ENCODE measurements around the gene QRFP.

Gene QRFP

GRCh38 chr9:130903194-130904069 is 6.8 kb upstream of the QRFP start:
- no peak for DNase-seq

GRCh38 chr9:130902204-130903185 is 5.9 kb upstream of the QRFP start:
- DNase-seq, result no peak

GRCh38 chr9:130901498-130902203 is 5.0 kb upstream of the QRFP start:
- no peak for DNase-seq

- no peak for DNase-seq
Observed at GRCh38 chr9:130900701-130901497, 4.3 kb upstream of the QRFP start.

GRCh38 chr9:130899051-130899748 is 2.6 kb upstream of the QRFP start:
- no peak for DNase-seq

- DNase-seq, result no peak
Observed at GRCh38 chr9:130898552-130898852, 1.9 kb upstream of the QRFP start.

- no peak for DNase-seq
Observed at GRCh38 chr9:130897848-130898551, 1.4 kb upstream of the QRFP start.

- no peak for DNase-seq
Observed at GRCh38 chr9:130897105-130897751, 616 bp upstream of the QRFP start.

GRCh38 chr9:130895481-130896232 is 955 bp downstream of the QRFP start:
- DNase-seq, result no peak

- no peak for DNase-seq
Observed at GRCh38 chr9:130895038-130895437, 1.6 kb downstream of the QRFP start.

- no peak for DNase-seq
Observed at GRCh38 chr9:130894546-130894945, 2.1 kb downstream of the QRFP start.

- DNase-seq, result no peak
Observed at GRCh38 chr9:130893341-130894101, 3.1 kb downstream of the QRFP start.

- DNase-seq, result no peak
Observed at GRCh38 chr9:130892477-130893304, 3.9 kb downstream of the QRFP start.

GRCh38 chr9:130891688-130892476 is 4.7 kb downstream of the QRFP start:
- DNase-seq, result no peak

GRCh38 chr9:130890870-130891687 is 5.5 kb downstream of the QRFP start:
- DNase-seq, result no peak

GRCh38 chr9:130890124-130890523 is 6.5 kb downstream of the QRFP start:
- DNase-seq, result no peak
